PC-3 (cell line): Measurements from ENCODE around the gene SPRR3. TPM values are rescaled to one million over a fixed set of nuclear protein-coding genes. Genes with fewer than 3 reads are reported as not detected.

Source experiments
- ATAC-seq: fragments of 200-7000 bp; cut with Tn5 transposase; 2 replicates; pipeline ENCODE4 v1.9.1; 2020; ENCODE audit warnings: mild to moderate bottlenecking, moderate library complexity
- BruUV-seq: library from RNA; stranded (reverse); fragments of 400-500 nt; replicated peaks from 2 replicates; lab custom pipeline; 2021; lab: Mats Ljungman, UMichigan
- CTCF ChIA-PET: fragments of 300-600 bp; sonication (Branson Sonifier 250); formaldehyde crosslinking; loops from one replicate; lab custom pipeline; 2022; ENCODE audit warnings: antibody characterized with exemption; lab: Charles Lee
- POLR2A ChIA-PET: fragments of 300-600 bp; sonication (Branson Sonifier 250); formaldehyde crosslinking; loops from one replicate; lab custom pipeline; 2022; ENCODE audit warnings: antibody characterized with exemption; ENCODE audit not compliant: unreplicated experiment; lab: Charles Lee
- DNase-seq: peaks from one replicate; pipeline ENCODE4 v3.0.0-alpha.2; 2015
- H2AFZ ChIP-seq: fragments of 300-600 bp; sonication (generic); 2 replicates; pipeline ENCODE4 v1.6.0; 2016; ENCODE audit warnings: antibody characterized with exemption, low read length
- H3F3A ChIP-seq: fragments of 300-600 bp; sonication (generic); one replicate; pipeline ENCODE4 v1.6.0; 2017; ENCODE audit warnings: antibody characterized with exemption, low read length, control low read depth, mild to moderate bottlenecking; ENCODE audit not compliant: unreplicated experiment
- H3K27ac ChIP-seq: fragments of 300-600 bp; sonication (generic); 2 replicates; pipeline ENCODE4 v1.5.1; 2016; ENCODE audit warnings: mild to moderate bottlenecking, low read length
- H3K27me3 ChIP-seq: fragments of 300-600 bp; sonication (generic); 2 replicates; pipeline ENCODE4 v1.6.1; 2016; ENCODE audit warnings: low read length, mixed read lengths
- H3K36me3 ChIP-seq: fragments of 300-600 bp; sonication (generic); 2 replicates; pipeline ENCODE4 v1.6.1; 2016; ENCODE audit warnings: low read depth, mixed run types, low read length, mixed read lengths
- H3K4me1 ChIP-seq: fragments of 300-600 bp; sonication (generic); 2 replicates; pipeline ENCODE4 v1.5.1; 2016; ENCODE audit warnings: low read length; ENCODE audit not compliant: insufficient read depth
- H3K4me2 ChIP-seq: fragments of 300-600 bp; sonication (generic); 2 replicates; pipeline ENCODE4 v1.6.0; 2016; ENCODE audit warnings: low read length
- H3K4me3 ChIP-seq: fragments of 300-600 bp; sonication (generic); 2 replicates; pipeline ENCODE4 v1.5.1; 2016; ENCODE audit warnings: mild to moderate bottlenecking, low read length, mixed read lengths
- H3K79me2 ChIP-seq: fragments of 300-600 bp; sonication (generic); 2 replicates; pipeline ENCODE4 v1.6.1; 2017; ENCODE audit warnings: low read length, mixed read lengths
- H3K9ac ChIP-seq: fragments of 300-600 bp; sonication (generic); 2 replicates; pipeline ENCODE4 v1.6.0; 2016; ENCODE audit warnings: mild to moderate bottlenecking, low read length
- H3K9me2 ChIP-seq: fragments of 300-600 bp; sonication (generic); replicated peaks from 2 replicates; pipeline ENCODE4 v1.6.1; 2016; ENCODE audit warnings: mixed run types, low read length, mixed read lengths
- H3K9me3 ChIP-seq: fragments of 300-600 bp; sonication (generic); 2 replicates; pipeline ENCODE4 v1.6.1; 2016; ENCODE audit warnings: low read length, mixed read lengths
- H4K20me1 ChIP-seq: fragments of 300-600 bp; sonication (generic); 2 replicates; pipeline ENCODE4 v1.6.1; 2016; ENCODE audit warnings: low read length, mixed read lengths
- CTCF ChIP-seq: fragments of 300-600 bp; sonication (generic); conservative IDR thresholded peaks from 2 replicates; pipeline ENCODE4 v1.5.1; 2017; ENCODE audit warnings: antibody characterized with exemption, low read depth, mild to moderate bottlenecking, low read length
- EZH2 ChIP-seq: fragments of 300-600 bp; sonication (generic); IDR thresholded peaks from one replicate; pipeline ENCODE4 v1.6.1; 2017; ENCODE audit warnings: antibody characterized with exemption, mild to moderate bottlenecking, low read length; ENCODE audit not compliant: unreplicated experiment
- EZH2phosphoT487 ChIP-seq: fragments of 300-600 bp; sonication (generic); IDR thresholded peaks from 2 replicates; pipeline ENCODE4 v1.6.1; 2018; ENCODE audit warnings: mild to moderate bottlenecking, antibody characterized with exemption, low read length, borderline replicate concordance
- intact Hi-C: fragments of 100-400 bp; cut with micrococcal nuclease; formaldehyde crosslinking; loops from 2 replicates; pipeline ENCODE4 v1.9.0; 2023
- total RNA-seq: library from RNA; depleted of rRNA; stranded (reverse); fragments of >200 nt; gene quantifications from 2 replicates; pipeline ENCODE4 v1.2.3, GENCODE V29; 2014

SPRR3 gene
- total RNA-seq, 1 experiment from 2014 or later: 0.51 TPM

DNA sequence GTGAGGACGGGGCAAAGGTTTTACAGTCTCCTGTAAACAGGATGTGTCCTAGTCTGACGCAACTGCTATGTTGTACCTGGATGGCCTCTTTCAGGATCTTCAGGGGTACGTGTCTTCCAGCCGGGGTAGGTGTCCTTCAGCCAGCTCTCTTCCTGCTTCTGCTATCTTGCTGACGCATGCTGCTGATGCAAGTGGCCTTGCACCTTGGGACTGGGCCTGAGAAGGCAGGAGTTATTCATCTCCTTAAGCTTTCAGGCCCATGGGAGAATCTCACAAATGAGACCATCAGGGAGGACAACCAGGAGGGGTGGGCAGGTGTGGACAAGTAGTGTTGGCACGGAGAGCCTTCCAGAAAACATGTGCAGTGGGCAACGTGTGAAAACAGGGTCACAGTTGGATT is 21.6 kb downstream of the SPRR3 start:
- H3K9me2 ChIP-seq: no peaks in the 10 kb centered on the region
- no peak overlapping the region for H3K4me3 ChIP-seq
- no peaks in the 10 kb centered on the region for H3F3A ChIP-seq
- H4K20me1 ChIP-seq: no peaks in the 10 kb centered on the region
- no peaks in the 10 kb centered on the region for H3K79me2 ChIP-seq
- ChIA-PET POLR2A (no interaction called here), CTCF (no interaction called here)
- no peak overlapping the region for H3K27ac ChIP-seq
- H3K4me1 ChIP-seq: no peaks in the 10 kb centered on the region
- intact Hi-C loops: no loop called here
- H3K9ac ChIP-seq: no peak overlapping the region
- no peak for ATAC-seq
- no peaks in the 10 kb centered on the region for H3K36me3 ChIP-seq
- no peaks in the 10 kb centered on the region for H3K9me3 ChIP-seq
- H3K27me3 ChIP-seq: peaks cover 35% of the 10 kb centered on the region; the same call in 1 of the 2 replicates
- TF ChIP-seq EZH2: no peak
- no peak for TF ChIP-seq EZH2phosphoT487
- TF ChIP-seq CTCF: no peak
- no peak for DNase-seq
- H3K4me2 ChIP-seq: no peak overlapping the region
- no TSS peak for BruUV-seq
- no peak overlapping the region for H2AFZ ChIP-seq

GRCh38 chr1:153024413-153024812 is 22.9 kb downstream of the SPRR3 start:
- no peak overlapping the region for H3K4me2 ChIP-seq
- CTCF ChIA-PET: no interaction called here
- peaks cover 25% of the 10 kb centered on the region; the same call in 1 of the 2 replicates for H3K27me3 ChIP-seq
- no peak overlapping the region for H3K9ac ChIP-seq
- H2AFZ ChIP-seq: no peak overlapping the region
- no peaks in the 10 kb centered on the region for H3K79me2 ChIP-seq
- no peak for DNase-seq
- no TSS peak for BruUV-seq
- no peaks in the 10 kb centered on the region for H3K36me3 ChIP-seq
- H3K9me3 ChIP-seq: no peaks in the 10 kb centered on the region
- H3K27ac ChIP-seq: no peak overlapping the region
- no peaks in the 10 kb centered on the region for H3F3A ChIP-seq
- POLR2A ChIA-PET: no interaction called here
- H3K4me3 ChIP-seq: no peak overlapping the region
- H4K20me1 ChIP-seq: no peaks in the 10 kb centered on the region
- no peak for ATAC-seq
- no peaks in the 10 kb centered on the region for H3K9me2 ChIP-seq
- TF ChIP-seq EZH2phosphoT487 (no peak), CTCF (no peak), EZH2 (no peak)
- H3K4me1 ChIP-seq: no peaks in the 10 kb centered on the region
- intact Hi-C loops: no loop called here

- Histone ChIP-seq H3K27ac (no peak overlapping the region), H3K4me2 (no peak overlapping the region), H4K20me1 (no peaks in the 10 kb centered on the region), H3K4me3 (no peak overlapping the region), H3K27me3 (peaks cover 17% of the 10 kb centered on the region; the same call in 1 of the 2 replicates), H3K9ac (no peak overlapping the region), H2AFZ (no peak overlapping the region), H3K9me2 (no peaks in the 10 kb centered on the region), H3K36me3 (no peaks in the 10 kb centered on the region), H3K4me1 (no peaks in the 10 kb centered on the region; the same call in 1 of the 2 replicates), H3K79me2 (no peaks in the 10 kb centered on the region), H3K9me3 (no peaks in the 10 kb centered on the region), H3F3A (no peaks in the 10 kb centered on the region)
- ChIA-PET POLR2A (no interaction called here), CTCF (no interaction called here)
- DNase-seq (no peak), ATAC-seq (no peak)
- intact Hi-C loops: no loop called here
- BruUV-seq: no TSS peak
- TF ChIP-seq EZH2phosphoT487 (no peak), CTCF (no peak), EZH2 (no peak)
Measured at GRCh38 chr1:153025797-153026196, 24.2 kb downstream of the SPRR3 start.
